ENCODE data around the gene ALG1L2.
"Not testable (repeated sequence)": the region's sequence is repeated elsewhere in the genome, so short reads cannot be mapped to it uniquely, and the experiment has no call there.

Gene ALG1L2, protein sequence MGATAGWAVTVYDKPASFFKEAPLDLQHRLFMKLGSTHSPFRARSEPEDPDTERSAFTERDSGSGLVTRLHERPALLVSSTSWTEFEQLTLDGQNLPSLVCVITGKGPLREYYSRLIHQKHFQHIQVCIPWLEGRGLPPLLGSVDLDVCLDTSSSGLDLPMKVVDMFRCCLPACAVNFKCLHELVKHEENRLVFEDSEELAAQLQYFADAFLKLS

DNA sequence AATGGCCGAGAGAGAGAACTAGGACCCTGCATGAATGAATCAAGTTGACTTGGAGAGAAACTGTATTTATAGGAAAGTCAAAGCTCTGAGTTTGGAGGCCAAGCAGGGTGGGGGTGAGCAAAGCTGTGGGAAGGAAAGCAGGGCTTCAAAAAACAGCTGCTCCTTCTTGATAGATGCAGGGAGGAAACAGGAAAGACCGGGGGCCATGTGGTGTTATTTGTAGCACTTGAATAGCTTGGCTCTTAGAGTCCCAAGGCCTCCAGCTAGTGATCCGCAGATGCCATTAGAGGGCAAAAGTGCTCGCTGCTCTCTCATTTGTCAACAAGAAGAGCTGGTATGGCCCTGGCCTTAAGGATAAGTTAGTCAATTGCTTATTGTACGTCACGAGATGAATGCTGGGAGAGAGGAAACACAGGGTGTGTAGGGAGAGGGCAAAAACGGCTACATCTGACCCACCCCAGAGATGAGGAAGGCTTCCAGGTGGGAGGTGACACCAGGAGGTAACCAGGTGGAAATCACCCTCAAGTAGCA lies at the start of gene ALG1L2:
Gene ALG1L2 (plus strand): TSS at position 481 of the 531 bp plus-strand sequence. CDS start 186 bp downstream, outside the sequence.
- no peak for DNase-seq

GRCh38 chr3:130037126-130037815 lies 44.4 kb upstream of the ALG1L2 start:
- not testable (repeated sequence) for DNase-seq

DNA sequence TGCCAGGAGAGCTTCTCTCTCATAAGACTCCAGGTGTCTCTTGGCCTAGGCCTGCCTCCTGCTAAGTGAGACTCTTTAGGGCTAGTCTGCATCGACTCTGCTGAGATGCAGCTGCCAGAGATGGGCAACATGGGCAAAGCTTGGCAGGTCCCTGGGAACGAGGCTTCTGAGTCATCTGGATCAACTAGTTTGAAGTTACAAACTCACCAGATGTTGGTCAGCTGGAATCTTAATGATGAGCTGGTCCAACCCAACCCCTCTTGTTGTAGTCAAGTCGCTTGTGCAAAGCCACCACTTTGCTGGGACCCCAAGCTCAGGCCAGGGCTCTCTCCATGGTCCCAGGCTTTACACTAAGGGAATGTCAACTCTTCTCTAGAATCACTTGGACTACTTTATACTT lies 38.9 kb upstream of the ALG1L2 start:
- DNase-seq, result not testable (repeated sequence)

- not testable (repeated sequence) for DNase-seq
These were observed 38.0 kb upstream of the ALG1L2 start for GRCh38 chr3:130043658-130044057.

DNA sequence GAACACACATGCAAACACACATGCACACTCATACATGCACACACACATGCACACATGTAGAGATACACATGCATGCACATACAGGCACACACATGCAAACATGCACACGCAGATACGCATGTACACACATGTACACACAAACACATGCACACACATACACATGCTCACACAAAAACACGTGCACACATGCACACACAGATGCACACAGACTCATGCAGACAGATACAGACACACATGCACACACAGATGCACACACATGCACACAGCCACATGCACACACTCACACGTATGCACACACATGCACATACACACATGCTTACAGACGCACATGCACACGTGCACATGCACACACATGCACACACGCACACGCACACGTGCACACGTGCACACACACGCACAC lies 37.3 kb upstream of the ALG1L2 start:
- DNase-seq, result no peak

GRCh38 chr3:130048726-130049125 lies 32.9 kb upstream of the ALG1L2 start:
- no peak for DNase-seq

DNA sequence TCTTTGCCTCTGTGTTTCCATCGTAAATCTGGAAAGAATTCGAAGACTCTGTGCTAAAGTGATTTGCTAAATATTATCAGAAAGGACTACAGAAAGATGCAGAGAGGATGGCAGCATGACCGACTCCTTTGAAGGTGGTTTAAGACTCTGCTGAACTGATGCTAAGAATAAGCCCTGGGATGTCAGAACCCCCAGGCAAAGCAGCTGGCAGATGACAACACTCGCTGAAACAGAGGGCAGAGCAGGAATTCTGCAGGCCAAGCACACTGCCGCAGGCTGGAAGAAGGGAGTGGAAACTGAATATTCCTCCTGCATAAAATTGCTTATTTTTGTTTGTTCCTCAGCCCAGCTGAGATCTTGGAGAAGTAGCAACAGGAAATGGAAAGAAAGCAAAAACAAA lies 29.3 kb upstream of the ALG1L2 start:
- DNase-seq, result not testable (repeated sequence)

GRCh38 chr3:130052965-130053364 lies 28.7 kb upstream of the ALG1L2 start:
- not testable (repeated sequence) for DNase-seq

- not testable (repeated sequence) for DNase-seq
These were observed 23.9 kb upstream of the ALG1L2 start for GRCh38 chr3:130057536-130058266.

DNA sequence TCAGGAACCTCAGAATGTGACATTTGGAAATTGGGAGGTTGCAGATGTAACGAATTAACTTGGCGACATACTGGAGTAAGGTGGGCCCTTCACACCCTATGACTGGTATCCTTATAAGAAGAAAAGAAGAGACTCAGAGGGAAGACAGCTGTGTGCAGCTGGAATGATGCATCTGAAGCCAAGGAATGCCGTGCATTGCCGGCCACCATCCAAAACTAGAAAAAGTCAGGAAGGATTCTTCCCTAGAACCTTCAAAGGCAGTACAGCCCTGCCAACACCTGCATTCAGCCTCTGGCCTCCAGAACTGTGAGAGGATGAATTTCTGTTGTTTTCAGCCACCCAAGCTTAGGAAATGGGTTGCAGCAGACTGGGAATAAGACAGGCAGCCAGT lies 23.4 kb upstream of the ALG1L2 start:
- DNase-seq, result not testable (repeated sequence)

DNA sequence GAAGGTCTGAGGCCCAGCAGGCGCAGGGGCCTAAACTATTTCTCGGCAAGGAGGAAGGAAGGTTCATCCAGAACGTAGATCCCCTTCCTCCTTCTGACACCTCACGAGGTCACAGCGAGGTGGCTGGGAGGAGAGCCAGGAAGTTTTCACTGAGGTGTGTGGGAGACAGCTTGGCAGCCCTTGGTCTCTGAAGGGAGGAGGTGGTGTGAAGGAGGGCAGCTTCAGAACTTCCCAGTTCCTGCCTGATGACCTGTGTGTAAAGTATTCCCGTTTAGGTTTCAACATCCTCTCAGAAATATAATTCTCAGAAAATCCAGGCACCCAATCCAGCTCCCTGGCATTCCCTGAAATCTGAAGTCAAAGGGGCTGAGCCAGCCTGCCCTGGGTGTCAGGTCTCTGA lies 22.9 kb upstream of the ALG1L2 start:
- not testable (repeated sequence) for DNase-seq

DNA sequence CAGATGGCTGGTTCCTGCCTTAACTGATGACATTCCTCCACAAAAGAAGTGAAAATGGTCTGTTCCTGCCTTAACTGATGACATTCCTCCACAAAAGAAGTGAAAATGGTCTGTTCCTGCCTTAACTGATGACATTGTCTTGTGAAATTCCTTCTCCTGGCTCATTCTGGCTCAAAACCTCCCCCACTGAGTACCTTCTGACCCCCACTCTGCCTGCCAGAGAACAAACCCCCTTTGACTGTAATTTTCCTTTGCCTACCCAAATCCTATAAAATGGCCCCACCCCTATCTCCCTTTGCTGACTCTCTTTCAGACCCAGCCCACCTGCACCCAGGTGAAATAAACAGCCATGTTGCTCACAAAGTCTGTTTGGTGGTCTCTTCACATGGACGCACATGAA lies 22.5 kb upstream of the ALG1L2 start:
- DNase-seq, result not testable (repeated sequence)

- DNase-seq, result no peak
These were observed 8.0 kb upstream of the ALG1L2 start for GRCh38 chr3:130073582-130073981.

DNA sequence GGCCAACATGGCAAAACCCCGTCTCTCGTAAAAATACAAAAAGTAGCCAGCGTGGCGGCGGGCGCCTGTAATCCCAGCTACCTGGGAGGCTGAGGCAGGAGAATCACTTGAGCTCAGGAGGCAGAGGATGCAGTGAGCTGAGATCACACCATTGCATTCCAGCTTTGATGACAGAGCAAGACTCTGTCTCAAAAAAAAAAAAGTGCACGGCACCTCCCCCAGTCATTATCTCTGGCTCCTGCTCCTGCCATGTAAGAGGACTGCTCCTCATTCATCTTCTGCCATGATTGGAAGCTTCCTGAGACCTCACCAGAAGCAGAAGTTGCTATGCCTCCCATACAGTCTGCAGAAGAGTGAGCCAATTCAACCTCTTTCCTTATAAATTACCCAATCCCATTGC lies 4.0 kb upstream of the ALG1L2 start:
- DNase-seq, result no peak

DNA sequence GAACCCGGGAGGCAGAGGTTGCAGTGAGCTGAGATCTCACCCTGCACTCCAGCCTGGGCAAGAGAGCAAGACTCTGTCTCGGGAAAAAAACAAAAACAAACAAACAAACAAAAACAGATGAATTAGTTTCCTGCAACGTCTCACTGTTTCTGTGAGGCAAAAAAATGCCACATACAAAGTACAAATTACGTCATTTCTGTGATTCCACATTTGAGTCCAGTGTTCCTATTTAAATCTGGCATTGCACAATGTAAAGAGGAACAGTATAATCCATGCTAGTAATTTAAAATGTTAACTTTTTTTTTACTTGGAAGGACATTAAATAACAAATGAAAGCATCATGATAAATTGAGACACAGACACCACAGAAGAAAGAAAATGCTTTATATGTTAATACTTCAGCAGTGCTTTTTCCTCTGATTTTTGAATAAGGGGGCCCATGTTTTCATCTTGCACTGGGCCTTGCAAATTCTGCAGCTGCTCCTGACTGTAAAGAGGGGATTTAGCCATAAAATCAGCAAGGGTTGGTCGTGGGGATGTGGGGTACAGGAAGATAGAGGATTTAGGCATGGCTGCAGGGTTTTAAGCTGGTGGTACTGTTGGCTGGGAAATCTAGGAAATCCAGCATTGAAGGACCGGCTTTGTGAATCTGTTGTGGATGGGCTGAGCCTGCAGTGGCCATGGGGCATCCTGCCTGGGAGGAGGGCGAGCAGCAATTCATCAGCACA lies 1.9 kb downstream of the ALG1L2 start:
- DNase-seq, result not testable (repeated sequence)

- no peak for DNase-seq
These were observed 2.9 kb downstream of the ALG1L2 start for GRCh38 chr3:130084436-130084980.

GRCh38 chr3:130085881-130086280 lies 4.2 kb downstream of the ALG1L2 start:
- no peak for DNase-seq

GRCh38 chr3:130086628-130087027 lies 5.0 kb downstream of the ALG1L2 start:
- DNase-seq, result not testable (repeated sequence)

DNA sequence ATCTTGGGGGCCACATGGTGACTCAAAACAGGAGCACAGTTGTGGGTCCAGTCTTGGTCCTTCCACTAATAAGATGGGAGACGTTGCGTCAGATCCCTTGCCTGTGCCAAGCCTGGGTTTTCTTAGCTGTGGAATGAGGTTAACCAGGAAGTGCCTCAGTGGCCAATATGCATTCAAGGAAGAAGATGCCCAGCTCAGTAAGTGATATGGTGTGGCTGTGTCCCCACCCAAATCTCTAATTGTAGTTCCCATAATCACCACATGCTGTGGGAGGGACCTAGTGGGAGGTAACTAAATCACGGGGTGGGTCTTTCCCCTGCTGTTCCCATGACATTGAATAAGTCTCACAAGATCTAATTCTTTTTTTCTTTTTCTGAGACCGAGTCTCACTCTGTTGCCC lies 6.4 kb downstream of the ALG1L2 start:
- DNase-seq, result no peak

DNA sequence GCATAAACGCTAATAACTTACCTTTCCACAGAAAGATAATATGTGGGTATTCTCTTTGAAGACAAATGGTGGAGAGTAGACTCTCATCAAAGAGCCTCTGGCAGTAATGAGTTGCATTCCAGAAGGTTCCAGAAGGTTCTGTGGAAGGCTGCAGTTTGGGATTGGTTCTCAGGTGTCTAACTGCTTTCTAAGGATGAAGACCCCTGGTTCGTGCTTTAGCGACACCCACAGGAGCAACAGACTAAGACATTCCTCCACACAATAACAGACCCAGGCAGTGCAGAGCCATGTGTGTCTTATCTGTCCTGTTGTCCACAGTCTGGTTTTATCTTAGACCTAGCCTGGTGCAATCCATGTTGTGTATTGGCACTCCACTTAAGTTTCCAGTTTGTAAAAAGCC lies 9.1 kb downstream of the ALG1L2 start:
- DNase-seq, result not testable (repeated sequence)

- DNase-seq, result no peak
These were observed 10.3 kb downstream of the ALG1L2 start for GRCh38 chr3:130091958-130092357.

DNA sequence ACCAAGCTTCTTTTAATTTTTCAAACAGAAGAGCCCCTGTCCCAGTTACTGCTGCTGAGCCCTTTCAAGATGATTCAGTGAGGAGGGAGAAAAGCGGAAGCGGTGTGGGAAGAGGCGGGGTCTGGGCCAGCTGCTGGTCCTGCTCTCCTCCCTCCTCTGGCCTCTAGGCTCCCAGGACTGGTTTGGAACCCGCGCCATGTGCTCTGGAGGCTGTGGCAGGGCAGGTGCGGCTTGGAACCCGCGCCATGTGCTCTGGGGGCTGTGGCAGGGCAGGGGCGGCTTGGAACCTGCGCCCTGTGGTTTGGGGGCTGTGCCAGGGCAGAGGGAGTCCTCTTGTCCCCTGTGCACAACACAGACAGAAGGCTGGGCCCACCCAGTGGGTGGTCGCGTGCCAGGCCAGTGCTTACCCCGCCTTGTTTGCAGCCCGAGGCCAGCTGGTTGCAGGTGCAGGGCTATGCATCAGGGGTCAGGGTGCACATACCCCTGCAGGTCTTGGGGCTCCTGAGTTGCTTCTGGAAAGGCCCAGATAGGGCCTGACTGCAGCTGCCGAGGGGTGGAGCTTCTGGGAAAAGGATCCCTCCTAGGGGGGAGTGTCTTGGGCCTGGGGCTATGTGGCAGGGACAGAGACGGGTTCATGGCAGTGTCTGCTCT lies 12.2 kb downstream of the ALG1L2 start:
- DNase-seq, result no peak

All from 8988T (cell line).